ENCODE data around the gene MPC1L.
A peak's percentile ranks its signal among the peaks of the same experiment; 100 is the strongest.
"Not testable (repeated sequence)": the region's sequence is repeated elsewhere in the genome, so short reads cannot be mapped to it uniquely, and the experiment has no call there.

MPC1L gene

DNA sequence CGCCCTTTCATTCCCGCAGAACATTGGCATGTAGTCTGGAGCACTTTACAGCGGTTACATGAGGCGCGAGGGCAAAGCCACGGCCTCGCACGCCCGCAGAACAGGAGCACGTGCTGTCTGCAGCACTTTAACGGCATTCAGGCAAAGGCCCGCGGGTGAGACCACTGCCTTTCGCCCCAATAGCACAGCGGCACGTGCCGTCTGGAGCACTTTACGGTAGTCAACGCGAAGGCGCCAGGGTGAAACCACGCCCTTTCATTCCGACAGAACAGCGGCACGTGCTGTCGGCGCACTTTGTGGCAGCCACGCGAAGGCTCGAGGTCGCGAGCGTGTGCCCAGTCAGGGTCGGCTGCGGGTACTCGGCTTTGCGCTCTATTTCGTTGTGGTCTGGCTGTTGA, at the start of gene MPC1L:
TSS of gene MPC1L (plus strand) at position 290 of the 398 bp plus-strand sequence. CDS start 138 bp downstream, outside the sequence.
- no peak for DNase-seq (ENCODE audit: low read depth)

DNA sequence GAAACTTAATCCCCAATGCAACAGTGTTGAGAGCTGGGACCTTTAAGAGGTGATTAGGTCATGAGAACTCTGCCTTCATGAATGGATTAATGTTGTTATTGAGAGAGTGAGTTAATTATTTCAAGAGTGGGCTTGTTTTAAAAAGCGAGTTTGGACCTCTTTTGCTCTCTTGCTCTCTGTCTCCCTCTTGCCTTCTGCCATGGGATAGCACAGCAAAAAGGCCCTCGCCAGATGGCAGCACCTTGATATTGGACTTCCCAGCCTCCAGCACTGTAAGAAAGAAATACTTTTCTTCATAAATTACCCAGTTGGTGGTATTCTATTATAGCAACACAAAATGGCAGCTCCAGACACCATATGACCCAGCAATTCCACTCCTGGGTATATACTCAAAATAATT, 49.5 kb upstream of the MPC1L start:
- peak; percentile 1 for DNase-seq (ENCODE audit: low read depth)

DNA sequence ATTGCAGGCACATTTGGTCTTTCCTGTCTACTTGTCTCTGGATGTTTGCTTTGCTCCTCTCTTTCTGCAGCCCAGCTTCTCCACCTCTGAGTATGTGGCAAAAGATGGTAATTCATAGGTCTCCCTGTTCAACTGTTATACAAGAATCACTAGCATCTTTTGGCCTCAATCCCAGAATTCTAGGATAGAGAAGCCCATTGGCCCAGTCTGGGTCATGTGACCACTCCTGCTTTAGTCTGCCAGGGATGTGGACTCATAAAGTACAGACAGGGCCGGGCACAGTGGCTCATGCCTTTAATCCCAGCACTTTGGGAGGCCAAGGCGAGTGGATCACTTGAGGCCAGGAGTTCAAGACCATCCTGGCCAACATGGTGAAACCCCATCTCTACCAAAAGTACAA, 47.8 kb upstream of the MPC1L start:
- DNase-seq (ENCODE audit: low read depth) = peak; percentile 1

DNA sequence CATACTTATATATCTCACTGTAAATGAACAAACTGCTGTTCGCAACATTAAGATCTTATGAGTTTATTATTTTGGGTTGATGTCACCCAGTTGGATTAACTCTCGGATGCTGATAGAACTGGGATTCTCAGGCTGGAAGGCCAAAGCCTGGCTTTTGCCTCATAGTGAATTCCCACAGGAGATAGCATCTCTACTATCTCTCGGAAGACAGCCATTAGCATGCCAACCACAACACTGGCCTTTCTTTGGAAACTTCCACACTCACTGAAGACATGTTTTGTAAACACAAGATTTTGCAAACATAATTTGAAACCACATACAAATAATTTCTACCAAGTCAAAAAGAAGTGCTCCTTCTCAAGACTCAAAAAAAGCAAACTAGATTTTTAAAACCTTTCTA, 46.9 kb upstream of the MPC1L start:
- DNase-seq (ENCODE audit: low read depth) = no peak

DNA sequence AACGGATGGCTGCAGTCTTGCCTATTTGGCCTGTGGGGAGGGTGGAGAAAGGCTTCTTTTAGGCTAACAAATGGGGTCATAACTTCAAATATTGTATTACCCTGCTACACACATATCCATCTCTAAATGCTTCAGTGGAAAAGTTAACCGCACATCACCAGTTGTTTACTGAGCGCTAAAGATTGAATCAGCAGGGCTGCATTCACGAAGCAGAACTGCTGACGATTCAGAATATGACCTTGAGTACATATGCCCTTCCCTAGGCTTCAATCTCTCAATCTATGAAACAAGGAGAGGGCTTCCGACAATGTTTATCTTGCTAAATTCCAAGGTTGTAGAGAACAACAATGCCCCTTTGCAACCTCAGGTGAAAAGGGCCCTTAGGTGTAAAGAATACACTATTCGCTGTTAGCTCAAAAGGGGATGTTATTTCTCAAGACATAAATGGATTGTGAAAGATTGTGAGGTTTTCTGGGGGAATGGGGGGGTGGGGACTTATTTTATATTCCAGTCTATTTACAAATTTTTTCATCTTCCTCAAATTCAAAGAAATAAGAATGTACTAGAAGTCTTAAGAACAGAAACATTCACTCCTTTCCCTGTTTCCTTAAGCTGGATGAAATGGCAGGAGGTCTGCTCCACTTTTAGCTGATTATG, 45.1 kb upstream of the MPC1L start:
- no peak for DNase-seq (ENCODE audit: low read depth)

DNA sequence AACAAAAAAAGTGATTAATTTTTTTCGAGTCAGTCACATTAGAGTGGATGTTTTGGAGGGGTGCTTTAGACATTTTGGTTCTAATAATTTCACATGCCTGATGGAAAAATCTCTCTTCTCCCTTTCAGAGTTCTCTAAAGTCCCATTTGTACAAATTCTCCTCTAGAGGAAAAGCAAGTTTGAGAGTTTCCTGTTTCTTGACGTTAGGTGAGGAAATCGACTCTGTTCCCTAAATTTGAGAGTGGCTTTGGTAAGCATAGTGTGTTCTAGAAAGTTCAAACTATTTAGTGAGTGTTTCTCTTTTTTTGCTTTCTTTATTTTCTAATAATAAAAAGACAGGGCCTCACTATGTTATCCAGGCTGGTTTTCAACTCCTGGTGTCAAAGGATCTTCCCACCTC, 44.1 kb upstream of the MPC1L start:
- DNase-seq (ENCODE audit: low read depth) = no peak

DNA sequence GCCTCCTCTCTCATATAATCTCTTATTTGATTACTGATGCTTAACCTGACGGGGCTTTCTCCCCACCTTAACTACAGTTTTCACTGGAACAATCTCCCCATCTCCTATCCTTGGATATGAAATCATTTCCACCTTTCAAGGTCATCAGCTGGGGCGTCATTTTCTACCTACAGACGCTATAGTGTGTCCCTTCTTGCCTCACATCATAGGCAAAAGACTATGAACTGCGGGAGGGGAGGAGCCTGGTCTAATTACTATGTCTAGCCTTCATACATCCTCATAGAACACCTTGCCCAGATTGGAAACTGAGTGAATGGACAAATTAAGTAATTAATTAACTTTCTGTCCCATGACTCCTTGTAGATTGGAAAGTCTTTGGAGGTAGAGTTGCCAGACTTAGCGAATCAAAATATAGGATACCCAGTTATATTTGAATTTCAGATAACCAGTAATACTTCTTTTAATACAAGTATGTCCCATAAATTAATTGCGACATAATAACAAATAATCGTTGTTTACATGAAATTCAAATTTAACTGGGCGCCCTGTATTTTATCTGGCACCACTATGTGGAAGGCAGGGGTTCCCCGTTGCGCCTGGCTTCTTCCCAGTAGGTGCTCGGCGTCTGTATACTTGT, 43.2 kb upstream of the MPC1L start:
- DNase-seq (ENCODE audit: low read depth) = no peak

DNA sequence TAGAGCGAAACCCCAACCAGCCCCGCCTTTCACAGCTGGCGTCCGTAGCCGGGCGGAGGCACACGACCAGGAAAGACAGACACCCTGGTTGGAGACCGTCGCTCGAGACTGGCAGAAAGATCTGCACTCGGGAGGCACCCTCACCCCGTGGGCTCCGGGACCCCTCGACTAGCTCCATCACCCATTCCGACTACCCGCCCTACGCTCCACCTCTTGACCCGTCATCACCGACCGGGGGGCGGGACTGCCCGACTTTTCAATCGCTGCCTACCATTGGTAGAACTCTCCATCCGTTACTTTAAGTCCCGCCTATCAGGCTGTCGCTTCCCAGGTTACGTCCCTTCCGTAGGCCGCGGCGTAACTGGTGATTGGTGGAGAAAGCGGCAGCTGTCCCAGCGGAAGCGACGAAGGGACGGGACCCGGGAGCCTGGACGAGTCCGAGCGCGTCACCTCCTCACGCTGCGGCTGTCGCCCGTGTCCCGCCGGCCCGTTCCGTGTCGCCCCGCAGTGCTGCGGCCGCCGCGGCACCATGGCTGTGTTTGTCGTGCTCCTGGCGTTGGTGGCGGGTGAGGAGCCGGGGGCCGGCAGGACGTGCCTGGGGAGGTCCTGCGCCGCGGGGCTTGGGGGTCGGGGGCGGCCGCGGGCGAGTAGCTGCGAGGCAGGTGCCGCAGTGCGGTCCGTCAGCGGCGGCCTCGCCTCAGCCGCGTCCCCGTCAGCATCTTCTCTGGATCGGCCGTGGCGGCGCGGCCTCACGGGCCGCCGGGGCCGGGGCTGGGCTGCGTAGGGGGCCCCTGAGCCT, 42.5 kb upstream of the MPC1L start, which contains the start of gene ATP6AP2:
TSS of gene ATP6AP2 (plus strand) at position 434 of the 799 bp plus-strand sequence. CDS start at position 530, 96 bp downstream.
- peak; percentile 90 for DNase-seq (ENCODE audit: low read depth)

DNA sequence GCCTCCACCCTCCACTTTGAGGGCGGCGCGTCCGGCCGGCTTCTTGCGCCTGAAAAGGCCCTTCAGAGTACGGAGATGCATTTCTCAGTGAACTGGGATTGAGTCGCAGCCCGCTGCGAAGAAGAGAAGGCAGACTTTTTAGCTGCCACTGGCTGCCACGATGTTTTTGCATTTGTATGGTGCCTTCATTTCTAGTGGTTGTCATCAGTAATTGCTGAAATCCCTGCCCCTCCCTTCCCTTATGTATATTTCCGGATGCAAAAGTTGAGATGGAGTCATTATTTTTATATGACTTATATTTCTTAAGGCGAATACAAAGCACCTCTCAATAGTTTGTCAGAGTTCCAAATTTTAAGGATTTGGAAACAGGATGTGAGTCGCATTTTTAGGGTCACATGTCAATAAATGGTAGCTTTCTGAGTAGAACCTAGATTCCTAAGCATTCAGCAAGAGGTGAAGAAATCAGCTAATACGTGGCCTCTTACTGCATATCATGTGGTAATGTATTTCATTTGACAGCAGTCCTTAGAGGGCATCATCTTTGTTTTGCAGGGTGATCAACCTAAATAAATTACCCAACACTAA, 41.8 kb upstream of the MPC1L start:
- DNase-seq (ENCODE audit: low read depth) = peak; percentile 43

DNA sequence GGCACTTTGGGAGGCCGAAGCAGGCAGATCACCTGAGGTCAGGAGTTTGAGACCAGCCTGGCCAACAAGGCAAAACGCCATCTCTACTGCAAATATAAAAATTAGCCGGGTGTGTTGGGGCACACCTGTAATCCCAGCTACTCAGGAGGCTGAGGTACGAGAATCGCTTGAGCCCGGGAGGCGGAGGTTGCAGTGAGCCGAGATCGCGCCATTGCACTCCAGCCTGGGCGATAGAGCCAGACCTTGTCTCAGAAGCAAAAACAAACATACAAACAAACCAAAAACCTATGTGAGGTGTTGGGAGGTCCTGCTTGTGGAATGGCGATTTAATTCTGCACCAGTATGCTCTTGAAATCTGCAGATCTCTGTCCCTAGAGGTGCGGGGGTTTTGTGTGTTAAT, 41.0 kb upstream of the MPC1L start:
- not testable (repeated sequence) for DNase-seq (ENCODE audit: low read depth)

DNA sequence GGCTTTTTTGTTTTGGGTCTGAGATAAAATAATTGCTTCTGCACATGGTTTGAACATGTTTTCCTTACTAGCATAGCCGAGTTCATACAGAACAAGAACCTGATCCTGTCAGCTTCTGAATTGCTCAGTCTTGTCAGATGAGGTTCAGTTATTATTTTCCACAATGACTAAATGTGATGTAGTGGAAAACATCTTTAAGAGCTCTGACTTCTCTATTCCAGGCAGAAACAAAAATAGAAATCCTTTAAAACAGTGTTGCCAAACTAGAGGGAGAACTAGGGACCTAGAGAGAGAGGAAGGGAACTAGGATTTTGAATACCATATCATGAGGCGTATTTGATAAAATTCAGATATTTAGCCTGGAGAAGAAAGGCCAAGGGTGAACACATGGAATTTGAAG, 40.4 kb upstream of the MPC1L start:
- no peak for DNase-seq (ENCODE audit: low read depth)

DNA sequence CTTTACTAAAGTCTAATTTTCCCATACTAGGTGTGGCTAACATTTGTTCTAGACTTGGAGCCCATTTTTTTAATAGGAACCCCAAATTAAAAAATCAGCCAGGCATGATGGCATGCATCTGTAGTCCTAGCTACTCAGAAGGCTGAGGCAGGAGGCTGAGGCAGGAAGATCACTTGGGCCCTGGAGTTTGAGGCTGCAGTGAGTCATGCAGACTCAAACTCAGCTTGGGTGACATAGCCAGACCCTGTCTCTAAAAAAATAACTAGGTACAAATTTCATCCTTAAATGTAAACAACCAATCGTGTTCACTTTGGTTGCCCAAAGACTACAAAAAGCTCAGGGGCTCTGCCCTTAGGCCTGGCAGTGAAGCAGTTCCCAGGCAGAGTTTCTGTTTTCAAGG, 35.6 kb upstream of the MPC1L start:
- DNase-seq (ENCODE audit: low read depth) = not testable (repeated sequence)

DNA sequence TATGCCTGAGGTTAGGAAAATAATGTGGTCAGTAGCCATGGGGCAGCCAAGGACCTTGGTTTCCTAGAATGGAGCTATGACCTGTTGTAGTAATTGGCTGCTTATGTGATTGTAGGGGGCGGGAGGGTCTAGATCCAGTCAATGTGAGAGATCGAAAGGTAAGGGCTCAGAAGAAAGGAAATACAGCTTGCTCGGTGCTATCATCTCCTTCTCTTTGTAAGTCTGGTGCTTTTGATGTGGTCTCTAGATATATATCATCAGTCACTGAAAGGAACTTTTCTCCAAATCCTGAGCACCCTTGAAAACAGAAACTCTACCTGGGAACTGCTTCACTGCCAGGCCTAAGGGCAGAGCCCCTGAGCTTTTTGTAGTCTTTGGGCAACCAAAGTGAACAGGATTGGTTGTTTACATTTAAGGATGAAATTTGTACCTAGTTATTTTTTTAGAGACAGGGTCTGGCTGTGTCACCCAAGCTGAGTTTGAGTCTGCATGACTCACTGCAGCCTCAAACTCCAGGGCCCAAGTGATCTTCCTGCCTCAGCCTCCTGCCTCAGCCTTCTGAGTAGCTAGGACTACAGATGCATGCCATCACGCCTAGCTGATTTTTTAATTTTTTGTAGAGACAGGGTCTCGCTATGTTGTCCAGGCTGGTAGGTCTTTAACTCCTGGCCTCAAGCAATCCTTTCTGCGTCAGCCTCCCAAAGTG, 33.5 kb upstream of the MPC1L start:
- DNase-seq (ENCODE audit: low read depth) = not testable (repeated sequence)

DNA sequence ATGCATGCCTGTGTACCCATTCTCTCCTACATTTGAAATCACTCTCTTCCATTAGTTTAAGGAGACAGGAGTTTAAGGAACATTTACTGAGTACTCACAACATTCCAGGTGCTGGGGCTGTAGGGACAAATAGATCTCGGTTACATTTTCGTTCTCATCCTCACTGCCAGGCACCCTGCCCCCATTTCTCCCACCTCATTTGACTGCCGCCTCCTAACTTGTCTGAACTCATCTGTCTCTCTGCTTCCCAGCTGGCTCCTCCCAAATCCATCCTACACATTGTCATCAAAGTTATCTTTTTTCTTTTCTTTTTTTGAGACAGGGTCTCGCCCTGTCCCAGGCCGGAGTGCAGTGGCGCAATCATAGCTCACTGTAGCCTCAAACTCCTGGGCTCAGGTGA, 19.8 kb upstream of the MPC1L start:
- no peak for DNase-seq (ENCODE audit: low read depth)

DNA sequence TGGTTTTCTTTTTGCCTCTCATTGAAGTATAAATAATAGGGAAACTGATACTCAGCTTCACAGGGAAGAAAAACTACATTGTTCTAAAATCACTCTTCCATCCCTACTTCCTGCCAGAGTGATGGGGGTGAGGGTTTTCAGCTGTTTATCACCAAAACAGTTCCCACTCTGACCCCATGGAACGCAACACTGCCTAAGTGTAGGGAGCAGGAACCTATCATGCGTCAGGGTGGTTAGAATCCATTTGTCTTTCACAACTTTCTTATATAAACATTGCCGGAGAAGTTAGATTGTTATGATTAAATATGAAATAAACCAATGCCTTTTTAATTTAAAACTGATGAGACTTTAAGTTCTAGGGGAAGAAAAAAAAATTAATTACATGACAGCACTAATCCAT, 15.8 kb upstream of the MPC1L start:
- DNase-seq (ENCODE audit: low read depth) = peak; percentile 48

DNA sequence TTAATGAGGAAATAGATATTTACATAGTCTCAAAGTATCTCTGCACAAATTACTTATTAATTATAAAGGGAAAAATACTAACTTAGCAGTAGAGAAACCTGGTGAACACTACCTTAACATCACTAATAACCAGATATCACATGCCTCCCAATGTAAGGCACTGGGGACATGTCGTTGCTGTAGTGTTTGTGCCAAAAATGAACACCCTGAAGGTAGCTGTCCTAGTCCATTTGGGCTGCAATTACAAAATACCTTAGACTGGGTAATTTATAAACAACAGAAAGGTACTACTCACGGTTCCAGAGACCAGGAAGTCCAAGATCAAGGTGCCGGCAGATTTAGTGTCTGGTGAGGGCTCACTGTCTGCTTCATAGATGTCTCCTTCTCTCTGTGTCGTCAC, 10.7 kb upstream of the MPC1L start:
- no peak for DNase-seq (ENCODE audit: low read depth)

DNA sequence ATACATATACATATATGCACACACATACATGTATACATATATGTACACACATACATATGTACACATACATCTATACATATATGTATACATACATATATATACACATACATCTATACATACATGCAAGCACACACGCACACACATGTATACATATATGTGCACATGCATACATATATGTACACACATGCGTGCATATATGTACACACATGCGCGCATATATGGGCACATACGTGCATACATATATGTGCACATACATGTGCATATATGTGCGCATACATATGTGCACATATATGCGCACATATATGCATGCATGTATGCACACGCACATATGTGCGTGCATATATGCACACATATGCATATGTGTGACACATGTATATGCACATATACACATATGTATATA, 7.3 kb upstream of the MPC1L start:
- DNase-seq (ENCODE audit: low read depth) = no peak

DNA sequence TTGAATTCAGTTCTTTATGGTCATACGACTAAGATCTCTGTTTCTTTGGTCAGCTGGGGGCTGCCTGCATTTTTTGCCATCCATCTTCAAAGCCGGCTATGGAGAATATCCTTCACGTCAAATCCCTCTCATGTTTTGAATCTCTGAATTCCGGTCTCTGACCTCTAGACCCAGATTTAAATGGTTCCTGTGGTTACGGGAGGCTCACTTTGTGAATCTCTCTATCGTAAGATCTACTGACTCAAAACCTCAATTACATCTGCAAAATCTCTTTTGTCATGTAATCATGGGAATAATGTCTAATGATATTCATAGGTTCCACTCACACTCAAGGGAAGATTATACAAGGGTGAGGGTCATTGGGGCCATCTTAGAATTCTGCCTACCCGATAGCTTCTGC, 5.7 kb upstream of the MPC1L start:
- no peak for DNase-seq (ENCODE audit: low read depth)

DNA sequence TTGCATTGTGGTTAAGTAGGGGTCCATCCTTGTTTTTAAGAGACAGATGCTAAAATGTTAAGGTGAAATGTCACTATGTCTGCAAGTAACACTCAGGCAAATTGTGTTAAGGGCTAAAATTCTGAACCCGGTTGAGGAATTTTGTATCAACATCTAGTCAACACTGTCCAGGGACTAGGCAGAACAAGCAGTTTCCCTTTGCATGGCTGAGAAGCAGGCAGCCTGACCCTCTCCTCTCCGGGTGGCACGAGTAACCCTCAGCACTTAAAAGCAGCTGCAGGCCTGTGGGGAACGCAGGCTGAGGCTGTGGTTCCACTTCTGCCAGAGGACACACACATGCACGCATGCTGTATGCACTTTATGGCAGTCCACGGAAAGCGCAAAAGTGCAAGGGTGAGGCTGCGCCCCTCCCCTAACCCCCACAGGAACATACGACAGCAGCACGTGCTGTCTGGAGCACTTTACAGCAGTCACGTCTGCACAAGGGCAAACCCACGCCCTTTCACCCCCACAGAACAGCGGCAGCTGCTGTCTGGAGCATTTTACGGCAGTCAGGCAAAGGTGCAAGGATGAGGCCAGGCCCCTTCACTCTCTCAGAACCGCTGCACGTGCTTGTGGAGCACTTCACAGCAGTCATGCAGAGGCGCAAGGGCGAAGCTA, 619 bp upstream of the MPC1L start:
- DNase-seq (ENCODE audit: low read depth) = no peak

DNA sequence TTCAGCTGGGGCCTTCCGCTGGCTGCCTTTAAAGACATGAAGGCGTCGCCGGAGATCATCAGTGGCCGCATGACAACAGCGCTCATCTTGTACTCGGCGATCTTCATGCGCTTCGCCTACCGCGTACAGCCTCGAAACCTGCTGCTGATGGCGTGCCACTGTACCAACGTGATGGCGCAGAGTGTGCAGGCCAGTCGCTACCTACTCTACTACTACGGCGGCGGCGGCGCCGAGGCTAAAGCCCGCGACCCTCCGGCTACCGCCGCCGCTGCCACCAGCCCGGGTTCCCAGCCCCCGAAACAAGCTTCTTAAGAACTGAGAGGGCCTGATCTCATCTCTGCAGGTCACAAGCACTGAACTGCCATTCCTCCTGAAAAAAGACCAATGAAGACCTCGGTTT, 437 bp downstream of the MPC1L start:
- no peak for DNase-seq (ENCODE audit: low read depth)

DNA sequence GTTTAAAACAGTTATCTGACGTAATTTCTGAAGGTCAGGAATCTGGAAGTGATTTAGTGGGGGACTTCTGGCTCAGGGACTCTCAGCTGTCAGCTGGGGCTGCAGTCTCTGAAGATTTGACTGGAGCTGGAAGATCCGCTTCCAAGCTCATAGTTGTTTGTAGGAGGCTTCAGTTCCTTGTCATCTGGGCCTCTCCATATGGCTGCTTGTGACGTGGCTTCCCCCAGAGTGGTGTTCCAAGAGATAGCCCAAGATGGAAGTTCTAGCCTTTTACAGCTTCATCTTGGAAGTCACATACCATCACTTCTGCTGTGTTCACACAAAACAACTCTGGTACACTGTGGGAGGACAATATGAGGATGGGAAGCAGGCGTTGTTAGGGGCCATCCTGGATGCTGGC, 2.1 kb downstream of the MPC1L start:
- no peak for DNase-seq (ENCODE audit: low read depth)

DNA sequence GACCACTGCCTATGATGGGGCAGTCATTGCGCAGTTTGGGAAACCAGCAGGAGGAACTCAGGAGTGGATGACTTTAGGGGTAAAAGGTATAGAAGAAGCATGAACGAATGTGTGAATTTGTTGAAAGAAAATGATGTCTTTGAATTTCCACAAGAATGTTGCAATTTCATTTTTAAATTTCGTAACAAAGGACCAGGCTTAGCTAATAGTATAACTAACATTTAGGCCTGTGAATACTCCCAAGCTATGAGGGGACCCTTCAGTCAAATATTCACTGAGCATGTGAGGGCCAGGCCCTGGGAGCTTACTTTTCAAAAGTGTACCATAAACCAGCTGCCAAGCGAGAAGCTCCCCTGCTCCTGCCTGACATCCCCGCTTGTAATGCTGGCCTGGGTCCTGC, 5.3 kb downstream of the MPC1L start:
- peak; percentile 5 for DNase-seq (ENCODE audit: low read depth)
